HepG2 (cell line): Measurements from ENCODE around the gene CDT1. TPM values are rescaled to one million over a fixed set of nuclear protein-coding genes. Genes with fewer than 3 reads are reported as not detected.

ENCODE experiments used
- ATF7-NPFF ChIP-seq: sonication (generic); formaldehyde crosslinking; IDR thresholded peaks from 2 replicates; pipeline ENCODE4 v1.8.1; 2023; ENCODE audit warnings: mild to moderate bottlenecking, low read depth, missing genetic modification reagents, moderate library complexity
- DR1 ChIP-seq: sonication (generic); formaldehyde crosslinking; IDR thresholded peaks from 2 replicates; pipeline ENCODE4 v1.8.0; 2021; ENCODE audit warnings: mild to moderate bottlenecking, missing genetic modification reagents, inconsistent platforms
- FOXM1 ChIP-seq: sonication (generic); formaldehyde crosslinking; IDR thresholded peaks from 2 replicates; pipeline ENCODE4 v1.5.0; 2020; ENCODE audit warnings: missing genetic modification reagents
- KDM4B ChIP-seq: sonication (generic); formaldehyde crosslinking; IDR thresholded peaks from 2 replicates; pipeline ENCODE4 v1.4.0; 2020; ENCODE audit warnings: missing genetic modification reagents
- KLF9 ChIP-seq: IDR thresholded peaks from 2 replicates; pipeline ENCODE4 v1.6.1; 2016; ENCODE audit warnings: low read depth
- MIER3 ChIP-seq: IDR thresholded peaks from 2 replicates; pipeline ENCODE4 v1.6.1; 2016; ENCODE audit warnings: missing compliant biosample characterization, borderline replicate concordance
- MTA1 ChIP-seq: sonication (generic); formaldehyde crosslinking; IDR thresholded peaks from 2 replicates; pipeline ENCODE4 v1.4.0; 2020; ENCODE audit warnings: missing genetic modification reagents, mild to moderate bottlenecking, borderline replicate concordance
- MYC ChIP-seq: sonication (generic); formaldehyde crosslinking; IDR thresholded peaks from 2 replicates; pipeline ENCODE4 v1.9.0; 2021; ENCODE audit warnings: missing genetic modification reagents, borderline replicate concordance
- POLR2A ChIP-seq, 2 experiments: IDR thresholded peaks; 2 replicates each; pipeline ENCODE4 v1.6.1; 2011; ENCODE audit warnings: low read depth in 2 of 2, low read length in 2 of 2, mild to moderate bottlenecking in 1 of 2, moderate library complexity in 1 of 2; ENCODE audit not compliant: insufficient read depth in 1 of 2
- ZIK1 ChIP-seq: sonication (generic); formaldehyde crosslinking; IDR thresholded peaks from 2 replicates; pipeline ENCODE4 v1.5.0; 2020; ENCODE audit warnings: mild to moderate bottlenecking, low read depth, missing genetic modification reagents, borderline replicate concordance
- ZSCAN21 ChIP-seq: sonication (generic); formaldehyde crosslinking; IDR thresholded peaks from 2 replicates; pipeline ENCODE4 v1.8.0; 2022; ENCODE audit warnings: mild to moderate bottlenecking, missing genetic modification reagents, moderate library complexity, borderline replicate concordance
- polyA plus RNA-seq, 8 experiments: library from polyadenylated mRNA; depleted of rRNA in 3 of 8; stranded (reverse) in 7 of 8; unstranded in 1 of 8; fragments of >200 nt; fragmentation: Illumina TruSeq in 4 of 8; extraction: Trizol in 4 of 8; gene quantifications; 2 replicates each; pipeline versions ENCODE4 v1.2.1 to v1.2.3, GENCODE V29; 2011 to 2016; ENCODE audit warnings: low read depth in 4 of 8, missing spikeins in 1 of 8, mixed read lengths in 1 of 8; ENCODE audit not compliant: insufficient read depth in 1 of 8
- total RNA-seq, 5 experiments: library from RNA; depleted of rRNA; stranded (reverse); fragments of >200 nt; fragmentation: Illumina TruSeq; extraction: Trizol; gene quantifications; 2 replicates each; pipeline ENCODE4 v1.2.3, GENCODE V29; 2016; ENCODE audit warnings: low read depth in 1 of 5
- TF ChIP-seq, protein P1 (sequence below): sonication (generic); formaldehyde crosslinking; IDR thresholded peaks from 2 replicates; pipeline ENCODE4 v1.4.0; 2020; ENCODE audit warnings: missing genetic modification reagents; ENCODE audit errors: not compliant biosample characterization
- TF ChIP-seq, protein P2 (sequence below), 2 experiments: sonication (generic) in 1 of 2; formaldehyde crosslinking in 1 of 2; IDR thresholded peaks; 2 replicates each; pipeline versions ENCODE4 v1.4.0 to v1.6.1; 2016 to 2020; ENCODE audit warnings: borderline replicate concordance in 1 of 2, low read depth in 1 of 2, mild to moderate bottlenecking in 1 of 2, missing genetic modification reagents in 1 of 2
- TF ChIP-seq, protein P3 (sequence below): sonication (generic); formaldehyde crosslinking; IDR thresholded peaks from 2 replicates; pipeline ENCODE4 v1.5.0; 2020; ENCODE audit warnings: mild to moderate bottlenecking, missing genetic modification reagents, borderline replicate concordance
- TF ChIP-seq, protein P4 (sequence below): sonication (generic); formaldehyde crosslinking; IDR thresholded peaks from 2 replicates; pipeline ENCODE4 v1.4.0; 2020; ENCODE audit warnings: mild to moderate bottlenecking, low read depth, missing genetic modification reagents
- TF ChIP-seq, protein P5 (sequence below): sonication (generic); formaldehyde crosslinking; IDR thresholded peaks from 2 replicates; pipeline ENCODE4 v1.4.0; 2020; ENCODE audit warnings: mild to moderate bottlenecking, missing genetic modification reagents, borderline replicate concordance
- TF ChIP-seq, protein P6 (sequence below): sonication (generic); formaldehyde crosslinking; IDR thresholded peaks from 2 replicates; pipeline ENCODE4 v1.4.0; 2020; ENCODE audit warnings: mild to moderate bottlenecking, missing genetic modification reagents

CDT1 gene
- total and polyA plus RNA-seq, 2 of the 13 experiments (the other 11 are each of a cell fraction or from before 2014, with no cell fraction given): 23.1 to 23.8 TPM

DNA sequence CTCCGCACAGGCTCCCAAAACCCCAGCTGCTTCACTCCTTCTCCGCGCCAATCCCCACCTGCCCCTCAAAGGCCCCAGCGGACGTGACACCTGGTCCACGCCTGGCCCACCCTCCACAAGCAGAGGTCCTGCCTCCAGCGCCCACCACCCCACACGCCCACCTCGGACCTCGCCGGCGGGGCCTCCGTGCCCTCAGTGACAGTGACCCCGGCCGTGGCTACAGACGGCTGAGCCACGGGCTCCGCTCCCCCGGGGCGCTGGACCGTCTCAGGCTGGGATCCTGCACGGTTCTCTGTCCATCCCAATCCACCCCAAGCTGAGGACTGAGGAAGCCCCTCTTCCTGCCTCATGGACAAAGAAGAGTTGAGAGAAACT, 43.6 kb upstream of the CDT1 start (continued):
- TF ChIP-seq, protein P1, sequence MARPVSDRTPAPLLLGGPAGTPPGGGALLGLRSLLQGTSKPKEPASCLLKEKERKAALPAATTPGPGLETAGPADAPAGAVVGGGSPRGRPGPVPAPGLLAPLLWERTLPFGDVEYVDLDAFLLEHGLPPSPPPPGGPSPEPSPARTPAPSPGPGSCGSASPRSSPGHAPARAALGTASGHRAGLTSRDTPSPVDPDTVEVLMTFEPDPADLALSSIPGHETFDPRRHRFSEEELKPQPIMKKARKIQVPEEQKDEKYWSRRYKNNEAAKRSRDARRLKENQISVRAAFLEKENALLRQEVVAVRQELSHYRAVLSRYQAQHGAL (CRISPR knock-in tag): no peak
- TF ChIP-seq, protein P2, sequence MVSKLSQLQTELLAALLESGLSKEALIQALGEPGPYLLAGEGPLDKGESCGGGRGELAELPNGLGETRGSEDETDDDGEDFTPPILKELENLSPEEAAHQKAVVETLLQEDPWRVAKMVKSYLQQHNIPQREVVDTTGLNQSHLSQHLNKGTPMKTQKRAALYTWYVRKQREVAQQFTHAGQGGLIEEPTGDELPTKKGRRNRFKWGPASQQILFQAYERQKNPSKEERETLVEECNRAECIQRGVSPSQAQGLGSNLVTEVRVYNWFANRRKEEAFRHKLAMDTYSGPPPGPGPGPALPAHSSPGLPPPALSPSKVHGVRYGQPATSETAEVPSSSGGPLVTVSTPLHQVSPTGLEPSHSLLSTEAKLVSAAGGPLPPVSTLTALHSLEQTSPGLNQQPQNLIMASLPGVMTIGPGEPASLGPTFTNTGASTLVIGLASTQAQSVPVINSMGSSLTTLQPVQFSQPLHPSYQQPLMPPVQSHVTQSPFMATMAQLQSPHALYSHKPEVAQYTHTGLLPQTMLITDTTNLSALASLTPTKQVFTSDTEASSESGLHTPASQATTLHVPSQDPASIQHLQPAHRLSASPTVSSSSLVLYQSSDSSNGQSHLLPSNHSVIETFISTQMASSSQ (IDR thresholded peaks at IDR 0.05; ENCODE audit: low read depth): no peak
- TF ChIP-seq, protein P2 (CRISPR knock-in tag; IDR thresholded peaks at IDR 0.05; ENCODE audit: borderline replicate concordance): peak; percentile 48; the same call in 1 of the 2 replicates
- TF ChIP-seq MYC (0 out of 2 replicates have a peak, but pooled peaks have one; percentile 5), FOXM1 (0 out of 2 replicates have a peak, but pooled peaks have one; percentile 11), ATF7-NPFF (CRISPR knock-in tag) (no peak), MTA1 (CRISPR knock-in tag) (peak; percentile 41; the same call in 1 of the 2 replicates), DR1 (0 out of 2 replicates have a peak, but pooled peaks have one; percentile 39), ZSCAN21 (CRISPR knock-in tag) (peak; percentile 35; the same call in 1 of the 2 replicates), POLR2A (IDR thresholded peaks at IDR 0.05; ENCODE audit: insufficient read depth in 1 of 2, low read depth in 2 of 2, low read length in 2 of 2) (no peak), KDM4B (CRISPR knock-in tag) (no peak), MIER3 (no peak), ZIK1 (CRISPR knock-in tag) (0 out of 2 replicates have a peak, but pooled peaks have one; percentile 14), KLF9 (CRISPR knock-in tag) (no peak)
- TF ChIP-seq, protein P3, sequence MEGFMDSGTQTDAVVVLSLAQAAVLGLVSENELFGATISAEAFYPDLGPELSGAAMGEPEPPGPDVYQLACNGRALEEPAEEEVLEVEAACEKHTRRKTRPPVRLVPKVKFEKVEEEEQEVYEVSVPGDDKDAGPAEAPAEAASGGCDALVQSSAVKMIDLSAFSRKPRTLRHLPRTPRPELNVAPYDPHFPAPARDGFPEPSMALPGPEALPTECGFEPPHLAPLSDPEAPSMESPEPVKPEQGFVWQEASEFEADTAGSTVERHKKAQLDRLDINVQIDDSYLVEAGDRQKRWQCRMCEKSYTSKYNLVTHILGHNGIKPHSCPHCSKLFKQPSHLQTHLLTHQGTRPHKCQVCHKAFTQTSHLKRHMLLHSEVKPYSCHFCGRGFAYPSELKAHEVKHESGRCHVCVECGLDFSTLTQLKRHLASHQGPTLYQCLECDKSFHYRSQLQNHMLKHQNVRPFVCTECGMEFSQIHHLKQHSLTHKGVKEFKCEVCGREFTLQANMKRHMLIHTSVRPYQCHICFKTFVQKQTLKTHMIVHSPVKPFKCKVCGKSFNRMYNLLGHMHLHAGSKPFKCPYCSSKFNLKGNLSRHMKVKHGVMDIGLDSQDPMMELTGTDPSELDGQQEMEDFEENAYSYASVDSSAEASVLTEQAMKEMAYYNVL (CRISPR knock-in tag): peak; percentile 20; the same call in 1 of the 2 replicates
- TF ChIP-seq, protein P4, sequence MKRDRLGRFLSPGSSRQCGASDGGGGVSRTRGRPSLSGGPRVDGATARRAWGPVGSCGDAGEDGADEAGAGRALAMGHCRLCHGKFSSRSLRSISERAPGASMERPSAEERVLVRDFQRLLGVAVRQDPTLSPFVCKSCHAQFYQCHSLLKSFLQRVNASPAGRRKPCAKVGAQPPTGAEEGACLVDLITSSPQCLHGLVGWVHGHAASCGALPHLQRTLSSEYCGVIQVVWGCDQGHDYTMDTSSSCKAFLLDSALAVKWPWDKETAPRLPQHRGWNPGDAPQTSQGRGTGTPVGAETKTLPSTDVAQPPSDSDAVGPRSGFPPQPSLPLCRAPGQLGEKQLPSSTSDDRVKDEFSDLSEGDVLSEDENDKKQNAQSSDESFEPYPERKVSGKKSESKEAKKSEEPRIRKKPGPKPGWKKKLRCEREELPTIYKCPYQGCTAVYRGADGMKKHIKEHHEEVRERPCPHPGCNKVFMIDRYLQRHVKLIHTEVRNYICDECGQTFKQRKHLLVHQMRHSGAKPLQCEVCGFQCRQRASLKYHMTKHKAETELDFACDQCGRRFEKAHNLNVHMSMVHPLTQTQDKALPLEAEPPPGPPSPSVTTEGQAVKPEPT (CRISPR knock-in tag): 0 out of 2 replicates have a peak, but pooled peaks have one; percentile 60
- TF ChIP-seq, protein P5, sequence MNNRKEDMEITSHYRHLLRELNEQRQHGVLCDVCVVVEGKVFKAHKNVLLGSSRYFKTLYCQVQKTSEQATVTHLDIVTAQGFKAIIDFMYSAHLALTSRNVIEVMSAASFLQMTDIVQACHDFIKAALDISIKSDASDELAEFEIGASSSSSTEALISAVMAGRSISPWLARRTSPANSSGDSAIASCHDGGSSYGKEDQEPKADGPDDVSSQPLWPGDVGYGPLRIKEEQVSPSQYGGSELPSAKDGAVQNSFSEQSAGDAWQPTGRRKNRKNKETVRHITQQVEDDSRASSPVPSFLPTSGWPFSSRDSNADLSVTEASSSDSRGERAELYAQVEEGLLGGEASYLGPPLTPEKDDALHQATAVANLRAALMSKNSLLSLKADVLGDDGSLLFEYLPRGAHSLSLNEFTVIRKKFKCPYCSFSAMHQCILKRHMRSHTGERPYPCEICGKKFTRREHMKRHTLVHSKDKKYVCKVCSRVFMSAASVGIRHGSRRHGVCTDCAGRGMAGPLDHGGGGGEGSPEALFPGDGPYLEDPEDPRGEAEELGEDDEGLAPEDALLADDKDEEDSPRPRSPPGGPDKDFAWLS (CRISPR knock-in tag): 0 out of 2 replicates have a peak, but pooled peaks have one; percentile 54
- TF ChIP-seq, protein P6, sequence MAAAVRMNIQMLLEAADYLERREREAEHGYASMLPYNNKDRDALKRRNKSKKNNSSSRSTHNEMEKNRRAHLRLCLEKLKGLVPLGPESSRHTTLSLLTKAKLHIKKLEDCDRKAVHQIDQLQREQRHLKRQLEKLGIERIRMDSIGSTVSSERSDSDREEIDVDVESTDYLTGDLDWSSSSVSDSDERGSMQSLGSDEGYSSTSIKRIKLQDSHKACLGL (CRISPR knock-in tag): peak; percentile 59; the same call in 1 of the 2 replicates
